22Rv1 (cell line): ENCODE data around the gene DNAJC25.

Experiments
- ZFX ChIP-seq: fragments of 450-650 bp; IDR thresholded peaks from 2 replicates; pipeline ENCODE4 v1.6.1; 2017; ENCODE audit warnings: antibody characterized with exemption, borderline replicate concordance
- TF ChIP-seq, protein P1 (sequence below): fragments of 450-650 bp; IDR thresholded peaks from 2 replicates; pipeline ENCODE4 v1.5.1; 2017; ENCODE audit warnings: mild to moderate bottlenecking

GRCh38 chr9:111582888-111583287 lies 48.2 kb upstream of the DNAJC25 start:
- TF ChIP-seq, protein P1, sequence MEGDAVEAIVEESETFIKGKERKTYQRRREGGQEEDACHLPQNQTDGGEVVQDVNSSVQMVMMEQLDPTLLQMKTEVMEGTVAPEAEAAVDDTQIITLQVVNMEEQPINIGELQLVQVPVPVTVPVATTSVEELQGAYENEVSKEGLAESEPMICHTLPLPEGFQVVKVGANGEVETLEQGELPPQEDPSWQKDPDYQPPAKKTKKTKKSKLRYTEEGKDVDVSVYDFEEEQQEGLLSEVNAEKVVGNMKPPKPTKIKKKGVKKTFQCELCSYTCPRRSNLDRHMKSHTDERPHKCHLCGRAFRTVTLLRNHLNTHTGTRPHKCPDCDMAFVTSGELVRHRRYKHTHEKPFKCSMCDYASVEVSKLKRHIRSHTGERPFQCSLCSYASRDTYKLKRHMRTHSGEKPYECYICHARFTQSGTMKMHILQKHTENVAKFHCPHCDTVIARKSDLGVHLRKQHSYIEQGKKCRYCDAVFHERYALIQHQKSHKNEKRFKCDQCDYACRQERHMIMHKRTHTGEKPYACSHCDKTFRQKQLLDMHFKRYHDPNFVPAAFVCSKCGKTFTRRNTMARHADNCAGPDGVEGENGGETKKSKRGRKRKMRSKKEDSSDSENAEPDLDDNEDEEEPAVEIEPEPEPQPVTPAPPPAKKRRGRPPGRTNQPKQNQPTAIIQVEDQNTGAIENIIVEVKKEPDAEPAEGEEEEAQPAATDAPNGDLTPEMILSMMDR, result no peak
- no peak for TF ChIP-seq ZFX
